Middle frontal gyrus (tissue), 1 donor: ENCODE measurements around the gene PGLYRP2.

Source experiments
- DNase-seq: peaks from one replicate; pipeline ENCODE4 v3.0.0-alpha.2; 2015; ENCODE audit warnings: low spot score; ENCODE audit errors: extremely low spot score

The PGLYRP2 gene

DNA sequence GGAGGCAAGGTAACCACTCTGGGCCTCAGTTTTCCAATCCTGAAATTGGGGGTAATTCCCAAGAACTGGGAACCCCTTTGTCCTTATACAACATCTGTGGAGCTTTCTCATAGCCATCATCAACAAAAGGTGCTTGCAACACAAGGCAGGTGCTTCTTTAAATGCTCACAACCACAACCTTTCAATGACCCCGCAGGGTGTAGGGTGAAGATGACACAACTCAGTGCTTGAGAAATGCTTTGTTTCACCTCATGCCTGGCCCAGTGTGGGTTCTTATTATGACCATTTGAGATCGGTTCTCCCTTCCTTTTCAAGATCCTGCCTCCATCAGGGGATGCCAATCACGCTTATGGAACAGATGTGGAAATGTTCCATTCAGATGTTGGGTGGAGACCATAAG lies 38.0 kb downstream of the PGLYRP2 start:
- DNase-seq, result no peak

DNA sequence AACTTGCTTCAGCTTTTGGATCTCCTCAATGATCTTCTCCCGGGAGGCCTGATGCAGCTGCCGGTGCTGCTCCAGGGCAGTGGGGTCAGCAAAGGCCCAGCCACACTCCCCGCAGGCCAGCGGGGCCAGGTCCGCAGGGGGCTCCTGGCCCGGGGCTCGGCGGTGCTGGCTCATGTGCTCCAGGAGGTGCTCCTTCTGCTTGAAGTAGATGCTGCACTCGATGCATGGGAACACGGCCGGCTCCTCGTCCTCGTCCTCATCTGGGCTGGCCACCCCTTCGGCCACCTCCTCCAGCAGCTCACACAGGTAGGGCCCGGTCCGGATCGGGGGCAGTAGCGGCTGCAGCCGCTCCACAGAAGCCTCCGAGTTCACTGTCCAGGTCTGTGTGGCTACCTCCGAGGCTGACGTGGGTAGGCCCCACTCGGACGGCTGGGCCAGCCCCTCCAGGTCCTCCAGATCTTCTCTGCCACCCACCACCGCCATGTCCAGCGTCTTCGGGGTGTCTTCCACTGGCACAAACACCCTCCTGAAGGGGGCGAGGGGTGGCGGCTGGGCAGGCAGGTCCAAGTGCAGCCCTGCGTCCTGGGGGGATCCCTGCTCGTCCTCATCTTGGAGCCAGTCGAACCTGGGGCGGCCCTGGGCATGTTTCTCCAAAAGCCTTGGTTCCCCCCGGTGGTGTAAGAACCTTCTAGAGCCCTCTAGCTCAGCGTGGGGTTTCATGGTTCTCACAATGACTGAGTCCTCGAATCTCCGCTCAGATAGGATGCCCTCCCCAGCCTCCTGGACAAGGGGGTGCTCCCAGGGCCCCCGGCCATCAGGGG lies 39.3 kb downstream of the PGLYRP2 start:
- DNase-seq, result no peak

DNA sequence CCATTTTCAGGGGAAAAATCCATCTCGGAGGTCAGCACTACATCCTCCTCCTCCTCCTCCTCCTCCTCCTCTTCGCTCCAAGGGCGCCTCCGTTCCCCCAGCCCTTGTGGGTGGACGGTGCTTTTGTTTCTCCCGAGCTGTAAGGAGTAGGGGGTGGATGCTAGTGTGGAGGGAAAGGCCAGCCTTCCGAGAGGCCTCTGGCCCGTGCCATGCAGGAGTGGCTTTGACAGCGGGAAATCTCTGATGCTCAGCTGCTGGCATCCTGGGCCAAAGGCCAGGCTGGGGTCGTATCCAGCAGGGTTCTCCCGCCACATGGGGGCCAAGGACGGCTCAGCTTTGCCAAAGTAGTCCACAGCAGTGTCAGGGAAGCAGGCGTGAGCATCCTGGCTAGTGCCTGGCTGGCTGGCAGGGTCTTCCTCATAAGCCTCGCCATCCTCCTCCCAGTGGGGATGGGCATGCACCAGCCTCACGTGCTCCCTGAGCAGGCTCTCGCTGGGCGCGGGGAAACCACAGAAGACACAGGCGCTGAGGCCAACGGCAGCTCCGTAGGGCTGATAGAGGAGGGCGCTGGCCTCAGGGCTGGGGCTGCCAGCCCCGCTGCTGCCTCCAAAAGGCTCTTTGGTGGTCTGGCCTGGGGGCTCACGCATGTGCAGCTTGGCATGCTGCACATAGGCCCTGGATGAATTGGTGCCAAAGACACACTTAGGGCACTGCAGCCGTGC lies 40.1 kb downstream of the PGLYRP2 start:
- no peak for DNase-seq

DNA sequence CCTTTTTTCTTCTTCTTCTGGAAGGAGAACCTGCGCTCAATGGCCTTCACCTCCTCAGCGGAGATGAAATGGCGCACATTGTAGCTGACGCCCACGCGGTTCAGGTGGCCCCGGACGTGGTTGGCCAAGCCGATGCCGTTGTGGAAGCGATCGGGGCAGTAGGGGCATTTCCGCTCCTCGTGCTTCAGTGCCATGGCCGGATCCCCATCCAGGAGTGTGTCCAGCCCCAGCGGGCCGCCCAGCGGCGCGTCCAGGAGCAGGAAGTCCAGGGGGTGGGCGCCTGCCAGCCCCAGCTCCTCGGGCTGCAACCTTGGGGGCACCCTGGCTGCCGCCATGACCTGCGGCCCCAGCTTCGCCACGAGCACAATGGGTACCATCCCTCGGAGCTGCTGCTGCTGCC lies 40.7 kb downstream of the PGLYRP2 start:
- no peak for DNase-seq

DNA sequence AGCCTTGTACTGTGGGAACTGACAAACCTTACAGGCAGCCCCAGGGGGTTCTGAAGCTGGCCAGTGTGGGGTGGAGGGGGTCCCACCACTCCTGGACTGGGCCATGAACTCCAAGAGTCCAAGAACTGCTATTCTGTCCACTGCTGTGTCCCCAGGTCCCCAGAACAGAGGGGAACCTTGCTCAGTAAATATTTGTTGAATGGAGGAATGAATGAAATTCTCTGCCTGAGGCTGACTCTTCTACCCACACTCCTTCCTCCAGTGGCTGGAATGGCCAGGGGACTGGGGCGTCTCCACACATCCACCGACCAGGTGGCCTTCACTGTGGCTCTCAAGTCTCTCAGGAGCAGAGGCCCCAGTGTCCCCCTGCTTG lies 41.2 kb downstream of the PGLYRP2 start:
- DNase-seq, result no peak

DNA sequence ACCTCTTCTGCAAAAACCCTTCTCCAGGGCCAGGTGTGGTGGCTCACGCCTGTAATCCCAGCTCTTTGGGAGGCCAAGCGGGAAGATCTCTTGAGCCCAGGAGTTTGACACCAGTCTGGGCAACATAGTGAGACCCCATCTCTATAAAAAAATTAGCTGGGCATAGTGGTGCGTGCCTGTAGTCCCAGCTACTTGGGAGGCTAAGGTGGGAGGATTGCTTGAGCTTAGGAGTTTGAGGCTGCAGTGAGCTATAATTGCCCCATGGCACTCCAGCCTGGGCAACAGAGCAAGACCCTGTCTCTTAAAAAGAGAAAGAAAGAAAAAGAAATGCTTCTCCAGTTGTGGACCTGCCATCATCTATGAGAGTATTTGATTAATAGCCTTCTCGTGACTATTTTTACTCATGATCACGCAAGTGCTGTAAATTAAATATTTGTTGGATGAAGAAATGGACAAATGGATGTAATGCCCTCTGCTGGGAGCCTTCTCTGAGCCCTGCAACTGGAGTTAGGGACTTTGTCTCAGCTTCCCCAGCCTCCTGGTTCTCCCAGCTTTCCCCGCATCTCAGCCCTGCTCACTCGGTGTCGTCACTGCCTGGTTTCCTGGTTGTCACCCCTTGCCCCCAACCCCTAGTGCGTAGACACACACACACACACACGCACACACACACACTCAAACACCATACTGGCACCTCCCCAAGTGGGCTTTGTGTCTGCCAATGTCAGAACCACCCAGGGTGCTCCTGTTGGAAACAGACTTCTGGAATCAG lies 41.8 kb downstream of the PGLYRP2 start:
- no peak for DNase-seq

DNA sequence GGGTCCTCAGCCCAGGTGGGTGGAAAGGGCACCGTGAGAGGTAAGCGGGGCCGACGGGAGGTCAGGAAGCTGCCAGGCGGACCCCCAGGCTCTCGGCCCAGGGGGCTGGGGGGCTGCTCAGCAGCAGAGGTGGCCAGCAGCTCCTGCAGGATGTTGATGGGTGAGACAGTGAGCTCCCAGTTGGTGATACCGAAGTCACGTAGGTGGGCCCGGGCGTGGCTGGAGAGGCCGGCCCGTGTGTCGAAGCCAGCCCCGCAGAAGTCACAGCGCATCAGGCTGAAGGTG lies 42.5 kb downstream of the PGLYRP2 start:
- DNase-seq, result no peak

DNA sequence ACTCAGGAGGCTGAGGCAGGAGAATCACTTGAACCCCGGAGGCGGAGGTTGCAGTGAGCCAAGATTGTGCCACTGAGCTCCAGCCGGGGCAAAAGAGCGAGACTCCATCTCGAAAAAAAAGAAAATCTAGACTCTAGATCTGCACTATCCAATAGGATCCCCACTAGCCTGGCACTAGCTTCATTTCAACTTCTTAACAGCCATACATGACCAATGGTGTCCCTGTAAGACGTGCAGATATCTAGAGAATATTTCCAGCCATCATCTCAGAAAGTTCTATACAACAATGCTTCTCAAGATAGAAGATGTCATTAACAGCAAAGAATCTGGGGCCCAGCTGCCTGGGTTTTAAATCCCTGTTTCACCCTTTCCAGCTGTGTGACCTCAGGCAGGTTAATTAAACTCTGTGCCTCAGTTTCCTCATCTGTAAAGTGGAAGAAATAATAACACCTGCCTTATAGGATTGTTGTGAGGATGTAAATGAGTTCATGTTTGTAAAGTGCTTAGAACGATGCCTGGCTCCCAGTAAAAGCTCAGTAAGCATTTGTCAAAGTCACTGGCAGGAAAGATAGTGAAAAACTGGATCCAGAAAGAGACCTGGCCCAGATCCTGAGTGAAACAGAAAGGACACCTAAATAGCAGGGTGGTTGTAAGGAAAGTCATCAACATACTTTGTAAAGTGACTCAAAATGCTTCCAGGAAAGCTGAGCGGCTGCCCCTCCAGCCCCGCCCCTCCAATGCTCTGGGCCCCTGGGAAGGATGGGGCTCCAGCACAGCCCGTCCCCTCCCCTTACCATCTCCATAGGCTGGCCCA lies 43.1 kb downstream of the PGLYRP2 start:
- no peak for DNase-seq

DNA sequence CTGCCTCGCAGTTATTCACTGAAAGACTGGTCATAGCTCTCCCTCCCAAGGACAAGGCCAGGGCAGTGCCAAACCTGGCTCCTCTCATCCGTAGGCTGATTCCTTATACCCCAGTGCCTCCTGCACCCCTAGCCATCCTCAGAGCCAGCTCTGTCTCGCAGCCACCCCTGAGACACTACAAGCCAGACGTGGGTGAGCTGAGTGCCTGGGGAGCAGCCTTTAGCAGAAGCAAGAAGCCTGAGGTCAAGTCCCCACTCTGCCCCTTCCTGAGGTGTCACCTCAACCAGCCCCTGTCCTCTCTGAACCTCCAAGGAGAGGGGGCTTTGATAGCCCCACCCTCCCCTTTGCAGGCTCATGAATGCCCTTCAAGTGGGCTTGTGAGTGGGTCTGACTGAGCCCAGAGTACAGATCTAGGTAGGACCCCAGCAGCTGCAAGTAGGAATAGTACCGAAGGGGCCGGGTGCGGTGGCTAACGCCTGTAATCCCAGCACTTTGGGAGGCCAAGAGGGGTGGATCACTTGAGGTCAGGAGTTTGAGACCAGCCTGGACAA lies 45.7 kb downstream of the PGLYRP2 start:
- no peak for DNase-seq

DNA sequence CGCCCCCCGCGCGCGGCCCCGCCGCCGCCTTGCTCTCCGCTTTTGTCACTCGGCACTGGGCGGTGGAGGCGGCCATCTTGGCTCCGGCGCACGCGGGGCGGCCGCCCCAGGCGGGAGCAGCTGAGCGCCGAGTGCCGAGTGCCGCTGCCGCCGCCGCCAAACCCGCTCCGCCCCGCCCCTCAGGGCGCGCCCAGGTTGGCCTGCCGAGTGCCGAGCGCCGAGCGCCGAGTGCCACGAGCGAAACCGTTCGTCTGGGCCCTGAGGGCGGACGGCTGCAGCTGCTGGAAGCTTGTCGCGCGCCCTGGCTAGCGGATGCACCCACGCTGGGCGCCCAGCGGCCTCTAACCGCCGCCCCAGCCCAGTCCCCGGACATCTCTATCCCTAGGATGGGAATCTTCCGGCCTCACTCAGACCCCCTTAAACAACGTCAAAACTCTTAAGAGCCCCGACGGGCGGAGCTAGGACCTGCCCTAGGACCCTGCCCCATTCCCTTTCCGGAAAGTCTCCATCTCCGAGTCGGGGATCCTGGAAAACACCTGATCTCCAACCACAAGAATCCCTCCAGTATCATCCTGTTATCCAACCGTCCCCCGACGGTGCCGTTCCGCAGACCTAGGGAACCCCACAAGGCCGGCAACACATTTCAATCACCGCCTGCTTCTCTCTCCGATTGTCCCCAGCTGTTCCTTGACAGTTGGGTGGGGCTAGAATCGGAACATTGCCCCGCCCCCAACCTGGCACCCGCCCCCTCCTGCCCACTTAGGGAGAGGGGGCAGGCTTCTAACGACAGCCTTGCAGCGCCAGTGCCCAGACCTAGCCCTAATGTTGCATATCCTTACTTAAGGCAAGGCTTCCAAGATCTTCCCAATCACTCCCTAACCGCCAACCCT lies 46.4 kb downstream of the PGLYRP2 start:
- peak; percentile 72 for DNase-seq

DNA sequence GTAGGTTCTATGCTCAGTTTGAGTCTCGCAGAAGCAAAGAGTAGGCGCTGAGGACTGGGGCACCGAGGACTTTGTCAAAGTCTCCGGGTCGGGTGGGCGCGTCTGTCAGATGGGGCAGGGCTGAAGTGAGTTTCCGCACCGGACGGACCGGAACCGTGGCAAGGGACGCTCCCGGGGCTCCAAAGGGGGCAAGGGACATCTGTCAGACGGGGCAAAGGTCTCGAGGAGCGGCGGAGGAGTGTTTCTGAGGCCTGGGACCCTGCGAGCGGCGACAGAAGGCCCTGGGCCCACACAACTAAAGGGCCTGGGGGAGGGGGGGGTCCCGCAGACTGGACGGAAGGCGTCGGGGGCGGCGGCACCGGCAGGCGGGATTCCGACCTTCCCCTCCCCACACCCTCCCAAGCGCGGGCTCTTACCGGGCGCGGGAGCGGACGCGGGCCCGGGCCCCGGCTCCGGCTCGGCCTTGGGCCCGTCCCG lies 47.2 kb downstream of the PGLYRP2 start:
- DNase-seq, result no peak

DNA sequence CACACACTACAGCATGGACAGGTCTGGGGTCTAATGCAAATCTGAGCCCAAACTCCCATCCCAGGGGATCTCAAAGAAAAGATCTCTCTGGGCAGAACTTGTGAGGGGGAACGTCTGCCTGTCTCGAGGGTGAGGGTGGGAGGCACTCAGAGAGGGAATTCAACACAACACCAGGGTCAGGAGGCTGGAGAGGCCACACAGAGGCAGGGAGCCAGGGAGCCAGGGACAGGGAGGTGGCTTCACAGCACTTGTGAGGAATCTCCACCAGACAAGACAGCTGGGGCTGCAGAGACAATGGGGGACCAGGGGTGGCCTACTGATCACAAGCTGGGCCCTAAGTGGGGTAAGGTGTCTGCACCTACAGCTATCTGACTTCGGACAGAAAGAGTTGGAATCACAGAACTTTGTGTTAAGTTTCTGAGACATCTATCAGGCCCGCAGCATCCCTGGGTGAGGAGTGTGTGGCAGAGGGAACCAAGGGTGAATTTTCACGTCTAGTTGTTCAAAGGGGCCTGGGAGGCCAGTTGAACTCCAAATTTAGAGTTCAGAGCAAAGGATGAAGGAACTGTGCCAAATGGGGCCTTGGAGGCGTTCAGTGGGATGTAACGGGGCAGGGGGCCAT lies 47.8 kb downstream of the PGLYRP2 start:
- no peak for DNase-seq

DNA sequence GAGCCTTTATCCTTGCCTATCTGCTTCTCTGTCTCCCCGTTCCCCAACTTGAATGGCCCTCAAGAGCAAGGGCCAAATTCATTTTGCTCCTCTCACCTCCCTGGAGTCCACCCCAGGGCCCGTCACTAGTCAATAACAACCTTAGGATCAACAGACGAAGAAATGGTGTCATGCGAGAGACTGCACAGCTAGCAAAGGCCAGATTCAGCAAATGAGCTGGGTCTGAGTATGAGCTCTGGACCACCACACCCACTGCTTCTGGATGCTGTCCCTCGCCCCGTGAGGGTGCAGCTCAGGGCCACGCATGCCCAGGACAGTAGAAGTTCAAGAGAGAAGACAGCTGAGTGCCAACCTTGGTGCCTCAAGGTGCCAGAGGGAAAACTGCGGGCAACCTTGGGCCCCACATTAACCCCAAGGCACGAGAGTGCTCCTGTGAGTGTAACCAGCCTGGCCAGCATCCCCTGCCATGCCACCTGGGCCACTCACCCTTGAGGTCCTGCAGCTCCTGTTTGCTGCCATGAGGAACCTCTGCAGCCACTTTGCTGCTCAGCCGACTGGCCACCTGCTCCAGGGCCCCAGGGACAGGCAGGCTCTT lies 48.7 kb downstream of the PGLYRP2 start:
- DNase-seq, result no peak

DNA sequence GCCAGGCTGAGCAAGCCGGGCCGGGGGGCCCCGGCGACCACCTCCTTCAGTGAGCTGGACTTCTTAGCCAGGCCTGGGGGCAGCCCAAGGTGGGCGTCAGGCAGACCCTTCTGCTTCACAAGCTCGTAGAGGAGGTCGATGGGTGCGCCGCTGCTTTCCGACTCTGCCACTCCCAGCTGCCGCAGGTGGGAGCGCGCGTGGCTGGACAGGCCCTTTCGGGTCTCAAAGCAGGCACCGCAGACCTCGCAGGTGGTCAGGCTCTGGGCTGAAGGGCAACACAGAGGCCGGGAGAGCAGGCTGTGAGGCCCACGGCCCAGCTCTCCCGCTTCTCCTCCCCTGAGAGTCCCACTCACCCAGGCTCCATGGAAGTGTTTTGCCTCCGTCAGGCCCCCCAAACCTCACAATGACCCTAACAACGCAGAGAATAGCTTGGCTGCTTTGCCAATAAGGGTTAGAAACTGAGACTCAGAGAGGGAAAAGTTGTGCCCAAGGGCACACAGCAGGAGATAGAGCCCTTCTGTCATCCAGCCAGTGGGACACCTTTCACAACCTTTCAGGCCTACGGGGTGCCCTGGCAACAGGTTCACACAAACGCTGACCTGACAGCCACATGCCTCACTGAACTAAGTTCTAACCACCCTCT lies 49.4 kb downstream of the PGLYRP2 start:
- DNase-seq, result no peak

DNA sequence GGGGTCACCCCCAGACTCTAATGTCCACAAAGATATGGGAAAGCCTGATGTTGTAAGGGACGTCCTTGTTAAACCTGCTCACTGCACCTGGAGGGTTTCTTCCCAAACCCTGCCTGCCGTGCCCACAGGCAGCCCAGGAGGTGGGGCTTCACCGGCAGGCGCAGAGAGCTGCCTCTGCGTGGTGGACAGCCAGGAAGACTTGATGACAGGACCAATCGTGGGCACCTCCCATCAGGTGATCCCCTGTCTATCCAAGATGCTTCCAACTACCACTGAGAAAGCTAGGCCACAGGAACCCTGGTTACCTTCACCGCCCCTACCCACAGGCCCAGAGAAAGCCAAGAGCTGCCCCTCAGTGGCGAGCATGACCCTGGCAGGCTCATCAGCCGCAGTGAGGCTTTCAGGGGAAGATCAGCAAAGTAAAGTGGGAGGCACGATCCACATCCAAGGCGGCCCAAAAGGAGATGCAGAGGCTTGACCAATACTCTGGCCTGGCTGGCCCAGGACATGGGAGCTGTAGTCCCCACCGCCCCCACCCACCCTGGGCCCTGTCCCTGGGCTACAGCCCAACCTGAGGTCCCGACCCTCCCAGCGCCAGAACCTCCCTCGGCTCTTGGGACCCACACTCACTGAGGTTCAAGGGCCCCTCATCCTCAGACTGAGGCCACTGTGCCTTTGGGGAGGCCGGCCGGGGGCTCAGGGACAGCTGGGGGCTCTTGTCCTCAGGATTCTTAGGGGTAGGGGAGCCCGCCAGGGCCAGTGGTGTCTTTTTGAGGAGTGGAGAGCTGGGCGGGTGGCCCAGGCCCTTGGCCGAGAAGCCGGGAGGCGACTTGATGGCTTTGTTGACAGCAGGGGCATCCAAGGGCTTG lies 50.1 kb downstream of the PGLYRP2 start:
- DNase-seq, result no peak

DNA sequence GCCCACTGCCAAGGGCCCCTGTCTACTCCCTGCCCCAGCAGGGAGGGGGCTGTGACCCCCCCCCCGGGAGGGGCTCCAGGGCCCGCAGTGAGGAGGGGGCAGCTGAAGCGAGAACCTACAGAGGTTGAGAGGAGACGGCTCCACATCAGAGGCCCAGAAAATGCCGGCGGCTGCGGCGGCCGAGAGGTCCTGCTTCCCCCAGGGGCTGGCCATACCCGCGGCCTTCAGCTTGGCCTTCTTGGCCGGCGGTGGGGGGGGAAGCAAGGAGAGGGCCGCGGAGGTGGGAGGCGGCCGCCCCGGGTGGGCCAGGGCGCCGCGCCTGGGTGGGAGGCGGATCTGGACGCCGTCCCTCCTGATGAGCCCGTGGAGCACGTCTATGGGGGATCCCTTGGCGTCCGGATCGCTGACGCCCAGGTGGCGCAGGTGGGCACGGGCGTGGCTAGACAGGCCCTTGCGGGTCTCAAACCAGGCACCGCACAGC lies 51.3 kb downstream of the PGLYRP2 start:
- DNase-seq, result no peak

DNA sequence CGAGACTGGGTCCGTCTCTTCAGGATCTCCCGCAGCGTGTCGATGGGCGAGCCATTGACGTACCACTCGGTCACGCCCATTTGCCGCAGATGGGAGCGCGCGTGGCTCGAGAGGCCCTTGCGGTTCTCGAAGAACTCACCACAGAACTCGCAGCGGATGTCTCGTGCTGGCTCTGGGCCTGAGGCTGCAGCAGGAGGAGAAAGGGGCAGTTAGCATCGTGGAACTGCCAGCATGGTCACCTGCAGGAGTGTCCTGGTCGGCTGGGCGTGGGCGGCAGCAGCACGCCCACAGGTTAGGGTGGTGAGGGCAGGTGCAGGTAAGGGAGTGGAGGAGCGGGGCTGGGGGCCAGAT lies 52.0 kb downstream of the PGLYRP2 start:
- no peak for DNase-seq
